Aorta (tissue), 5 donors: ENCODE results near the gene SLX4IP. TPM values are rescaled to one million over a fixed set of nuclear protein-coding genes. Genes with fewer than 3 reads are reported as not detected.

Experiments used
- ATAC-seq: fragments of 200-7000 bp; cut with Tn5 transposase; one replicate; pipeline ENCODE4 v1.9.1; 2022; ENCODE audit warnings: moderate library complexity; ENCODE audit not compliant: low FRiP score
- DNase-seq, 2 donors: peaks; one replicate each; pipeline ENCODE4 v3.0.0-alpha.2; 2020
- H3K27ac ChIP-seq, 2 donors: one replicate each; pipeline ENCODE4 v1.5.1; 2013; ENCODE audit warnings: low read length in 2 of 2, mild to moderate bottlenecking in 2 of 2, moderate library complexity in 2 of 2, control low read depth in 1 of 2, inconsistent platforms in 1 of 2, low read depth in 1 of 2
- H3K27me3 ChIP-seq, 2 donors: one replicate each; pipeline ENCODE4 v1.6.1; 2013; ENCODE audit warnings: control low read depth in 1 of 2, low read length in 1 of 2, mild to moderate bottlenecking in 1 of 2, moderate library complexity in 1 of 2; ENCODE audit not compliant: insufficient read depth in 2 of 2, control insufficient read depth in 1 of 2
- H3K36me3 ChIP-seq, 2 donors: one replicate each; pipeline ENCODE4 v1.6.1; 2013; ENCODE audit warnings: control low read depth in 1 of 2, low read length in 1 of 2, mild to moderate bottlenecking in 1 of 2; ENCODE audit not compliant: insufficient read depth in 2 of 2, control insufficient read depth in 1 of 2
- H3K4me1 ChIP-seq, 2 donors: one replicate each; pipeline ENCODE4 v1.6.1; 2013; ENCODE audit warnings: low read length in 2 of 2, control low read depth in 1 of 2, mild to moderate bottlenecking in 1 of 2, moderate library complexity in 1 of 2; ENCODE audit not compliant: insufficient read depth in 2 of 2, control insufficient read depth in 1 of 2
- H3K4me3 ChIP-seq, 2 donors: one replicate each; pipeline ENCODE4 v1.5.1; 2013; ENCODE audit warnings: low read length in 2 of 2, control low read depth in 1 of 2, mild to moderate bottlenecking in 1 of 2
- H3K9me3 ChIP-seq: one replicate; pipeline ENCODE4 v1.6.1; 2013; ENCODE audit warnings: mild to moderate bottlenecking, low read length; ENCODE audit not compliant: control insufficient read depth
- WGBS, 2 donors: extraction: QIAGEN DNeasy Blood & Tissue Kit; methylation state at CpG; one replicate each; pipeline ENCODE4 v1.1.7; 2013; 5-methylcytosine and 5-hydroxymethylcytosine counted together
- intact Hi-C, 2 donors: fragments of 100-400 bp; cut with DNase I; formaldehyde crosslinking; loops; one replicate each; pipeline versions ENCODE4 v1.14.2 to v1.15.0; 2022
- polyA plus RNA-seq, 2 donors: library from polyadenylated mRNA; stranded (reverse); fragments of 200-250 nt; gene quantifications; one replicate each; pipeline ENCODE4 v1.2.3, GENCODE V29; 2013
- total RNA-seq, 2 donors: library from RNA; stranded (reverse); fragmentation: NEBNext Ultra II Directional; extraction: Animal tissue kit (Norgen Biotek cat#: 25700); gene quantifications; one replicate each; pipeline ENCODE4 v1.2.1, GENCODE V29; 2021
- donor health status: healthy with polysubstance abuse.
- donor health status: Bipolar disorder and iron deficiency.
- donor health status: DM: no; HTN: no; CAD: no.
- donor health status: DM: no; HTN: no; CAD: no.
- donor health status: DM: yes; HTN: yes; CAD: no.

SLX4IP gene
- total and polyA plus RNA-seq, 4 donors = 1.4 to 5.6 (median 3.3) TPM

GRCh38 chr20:10658876-10659632 lies 223.9 kb downstream of the SLX4IP start:
- H3K36me3 ChIP-seq = peaks cover 0 to 20% of the 10 kb centered on the region in 2 donors
- DNase-seq (no peak), ATAC-seq (no peak)
- H3K27ac ChIP-seq = peak overlapping the region; percentile 46 to 55
- H3K9me3 ChIP-seq = no peaks in the 10 kb centered on the region
- no peaks in the 10 kb centered on the region for H3K27me3 ChIP-seq
- intact Hi-C loops = loop anchor here in 1 of 2 donors (10.0 kb wide), 1 partner anchor 64 kb away; no protein-coding TSS in a partner anchor
- WGBS, 2 donors = 4 to 8% methylated on average over 5 of the region's 5 CpGs
- H3K4me3 ChIP-seq = no peak overlapping the region
- peaks cover 6 to 18% of the 10 kb centered on the region in 2 donors for H3K4me1 ChIP-seq

- DNase-seq = no peak
- no peak for ATAC-seq
- Histone ChIP-seq H3K27me3 (no peaks in the 10 kb centered on the region), H3K36me3 (peaks cover 0 to 18% of the 10 kb centered on the region in 2 donors), H3K4me3 (no peak overlapping the region), H3K27ac (peak overlapping the region; percentile 46 to 58), H3K9me3 (no peaks in the 10 kb centered on the region), H3K4me1 (peaks cover 4 to 22% of the 10 kb centered on the region in 2 donors)
- intact Hi-C loops = loop anchor here (5.0 to 10.0 kb wide), 2 partner anchors 53 to 65 kb away; no protein-coding TSS in a partner anchor
- 15 to 32% methylated on average over 12 of the region's 12 CpGs for WGBS, 2 donors
Measured at GRCh38 chr20:10659651-10660601, 224.8 kb downstream of the SLX4IP start.

GRCh38 chr20:10660661-10661060 lies 225.6 kb downstream of the SLX4IP start:
- no peak for ATAC-seq
- 5 to 6% methylated on average over 11 of the region's 11 CpGs for whole genome bisulfite sequencing, 2 donors

GRCh38 chr20:10661261-10661660 lies 226.2 kb downstream of the SLX4IP start:
- WGBS, 2 donors = 10 to 11% methylated on average over 4 of the region's 4 CpGs
- intact Hi-C loops = loop anchor here in 1 of 2 donors (5.0 kb wide), 1 partner anchor 54 kb away; no protein-coding TSS in a partner anchor
- ATAC-seq (no peak), DNase-seq (no peak)
- Histone ChIP-seq H3K27ac (peak overlapping the region; percentile 46 to 97), H3K9me3 (no peaks in the 10 kb centered on the region), H3K27me3 (no peaks in the 10 kb centered on the region), H3K4me3 (no peak overlapping the region), H3K4me1 (peaks cover 6 to 22% of the 10 kb centered on the region in 2 donors), H3K36me3 (peaks cover 0 to 16% of the 10 kb centered on the region in 2 donors)

More at GRCh38 chr20:10660661-10661060, 225.6 kb downstream of the SLX4IP start:
- Histone ChIP-seq H3K4me1 (peaks cover 4 to 22% of the 10 kb centered on the region in 2 donors), H3K9me3 (no peaks in the 10 kb centered on the region), H3K4me3 (no peak overlapping the region), H3K27me3 (no peaks in the 10 kb centered on the region), H3K27ac (peak overlapping the region; percentile 46 to 58), H3K36me3 (peaks cover 0 to 17% of the 10 kb centered on the region in 2 donors)
- no peak for DNase-seq
- intact Hi-C loops = loop anchor here in 1 of 2 donors (5.0 kb wide), 1 partner anchor 53 kb away; no protein-coding TSS in a partner anchor

- 37 to 55% methylated on average over 5 of the region's 5 CpGs for WGBS, 2 donors
- ATAC-seq (no peak), DNase-seq (no peak)
- H3K27me3 ChIP-seq = no peaks in the 10 kb centered on the region
- H3K36me3 ChIP-seq = peaks cover 0 to 16% of the 10 kb centered on the region in 2 donors
- no peaks in the 10 kb centered on the region for H3K9me3 ChIP-seq
- H3K27ac ChIP-seq = peak overlapping the region; percentile 46 to 97
- peaks cover 6 to 22% of the 10 kb centered on the region in 2 donors for H3K4me1 ChIP-seq
- intact Hi-C loops = loop anchor here in 1 of 2 donors (5.0 kb wide), 1 partner anchor 55 kb away; no protein-coding TSS in a partner anchor
- H3K4me3 ChIP-seq = no peak overlapping the region
Measured at GRCh38 chr20:10662151-10662550, 227.0 kb downstream of the SLX4IP start.

GRCh38 chr20:10662661-10663458 lies 227.8 kb downstream of the SLX4IP start:
- intact Hi-C loops = loop anchor here in 1 of 2 donors (5.0 kb wide), 1 partner anchor 56 kb away; no protein-coding TSS in a partner anchor
- Histone ChIP-seq H3K4me1 (peaks cover 6 to 22% of the 10 kb centered on the region in 2 donors), H3K9me3 (no peaks in the 10 kb centered on the region), H3K27me3 (no peaks in the 10 kb centered on the region), H3K36me3 (peaks cover 0 to 16% of the 10 kb centered on the region in 2 donors), H3K27ac (peak overlapping the region; percentile 87 to 97), H3K4me3 (no peak overlapping the region)
- ATAC-seq = no peak
- WGBS, 2 donors = 9 to 20% methylated on average over 10 of the region's 10 CpGs
- DNase-seq = peak in 1 of 2 donors; percentile 72

- WGBS, 2 donors = 8 to 13% methylated on average over 8 of the region's 8 CpGs
- Histone ChIP-seq H3K36me3 (peaks cover 0 to 11% of the 10 kb centered on the region in 2 donors), H3K27me3 (no peaks in the 10 kb centered on the region), H3K27ac (peak overlapping the region; percentile 80 to 87), H3K9me3 (no peaks in the 10 kb centered on the region), H3K4me3 (no peak overlapping the region), H3K4me1 (peaks cover 6 to 22% of the 10 kb centered on the region in 2 donors)
- intact Hi-C loops = loop anchor here in 1 of 2 donors (5.0 kb wide), 1 partner anchor 56 kb away; no protein-coding TSS in a partner anchor
- ATAC-seq (no peak), DNase-seq (no peak)
Measured at GRCh38 chr20:10663756-10664155, 228.7 kb downstream of the SLX4IP start.
